ENCODE data around the gene TLE3. TPM values are rescaled to one million over a fixed set of nuclear protein-coding genes. Genes with fewer than 3 reads are reported as not detected.

The TLE3 gene
- polyA plus RNA-seq, 2 of the 4 experiments (the other 2 are of a cell fraction) = 4.6 to 5.3 TPM

DNA sequence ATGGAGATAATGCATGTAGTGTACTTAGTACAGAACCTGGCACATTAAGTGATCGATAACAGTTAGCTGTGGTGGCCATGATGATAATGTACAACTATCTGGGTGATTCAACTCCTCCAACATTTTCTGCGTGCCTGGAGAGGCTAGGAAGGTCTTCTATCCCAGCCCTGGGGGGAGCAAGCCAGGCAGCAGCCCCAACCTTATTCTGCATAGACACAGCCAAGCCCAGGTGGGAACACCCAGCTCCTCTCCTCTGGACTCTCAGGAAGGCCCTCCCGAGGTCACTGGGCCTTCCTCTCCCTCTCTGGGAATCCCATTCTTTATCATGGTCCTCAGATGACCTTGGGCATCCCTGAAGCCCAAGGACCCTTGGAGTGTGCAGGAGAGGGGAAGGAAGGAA, 5.1 kb upstream of the TLE3 start:
- FAIRE-seq = no peak
- ChIA-PET CTCF (interaction anchor here (1.1 to 8.6 kb wide), 7 partner anchors 9 to 482 kb away, joined by 4 to 59 read pairs (median 6); no protein-coding TSS in a partner anchor), POLR2A (no interaction called here)
- WGBS (ENCODE audit: missing lambda C conversion rate) = 79% methylated on average over 3 of the region's 3 CpGs
- TF ChIP-seq KDM5A (IDR thresholded peaks at IDR 0.05) (no peak), ZSCAN20 (CRISPR knock-in tag; IDR thresholded peaks at IDR 0.05) (no peak), FOSB (CRISPR knock-in tag; IDR thresholded peaks at IDR 0.05) (no peak), POLR2A (IDR thresholded peaks at IDR 0.05; ENCODE audit: low read length) (no peak), RARB (CRISPR knock-in tag; IDR thresholded peaks at IDR 0.05) (no peak), HEYL (CRISPR knock-in tag; IDR thresholded peaks at IDR 0.05) (no peak), RCOR1 (IDR thresholded peaks at IDR 0.05; ENCODE audit: low read depth, low read length) (no peak), CBX8 (IDR thresholded peaks at IDR 0.05) (no peak), ZC3H11A (IDR thresholded peaks at IDR 0.05) (no peak), CHD2 (IDR thresholded peaks at IDR 0.05; ENCODE audit: low read length, partially characterized antibody) (no peak)
- TF ChIP-seq, protein P1, sequence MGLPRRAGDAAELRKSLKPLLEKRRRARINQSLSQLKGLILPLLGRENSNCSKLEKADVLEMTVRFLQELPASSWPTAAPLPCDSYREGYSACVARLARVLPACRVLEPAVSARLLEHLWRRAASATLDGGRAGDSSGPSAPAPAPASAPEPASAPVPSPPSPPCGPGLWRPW (IDR thresholded peaks at IDR 0.05) = no peak
- TF ChIP-seq, protein P2, sequence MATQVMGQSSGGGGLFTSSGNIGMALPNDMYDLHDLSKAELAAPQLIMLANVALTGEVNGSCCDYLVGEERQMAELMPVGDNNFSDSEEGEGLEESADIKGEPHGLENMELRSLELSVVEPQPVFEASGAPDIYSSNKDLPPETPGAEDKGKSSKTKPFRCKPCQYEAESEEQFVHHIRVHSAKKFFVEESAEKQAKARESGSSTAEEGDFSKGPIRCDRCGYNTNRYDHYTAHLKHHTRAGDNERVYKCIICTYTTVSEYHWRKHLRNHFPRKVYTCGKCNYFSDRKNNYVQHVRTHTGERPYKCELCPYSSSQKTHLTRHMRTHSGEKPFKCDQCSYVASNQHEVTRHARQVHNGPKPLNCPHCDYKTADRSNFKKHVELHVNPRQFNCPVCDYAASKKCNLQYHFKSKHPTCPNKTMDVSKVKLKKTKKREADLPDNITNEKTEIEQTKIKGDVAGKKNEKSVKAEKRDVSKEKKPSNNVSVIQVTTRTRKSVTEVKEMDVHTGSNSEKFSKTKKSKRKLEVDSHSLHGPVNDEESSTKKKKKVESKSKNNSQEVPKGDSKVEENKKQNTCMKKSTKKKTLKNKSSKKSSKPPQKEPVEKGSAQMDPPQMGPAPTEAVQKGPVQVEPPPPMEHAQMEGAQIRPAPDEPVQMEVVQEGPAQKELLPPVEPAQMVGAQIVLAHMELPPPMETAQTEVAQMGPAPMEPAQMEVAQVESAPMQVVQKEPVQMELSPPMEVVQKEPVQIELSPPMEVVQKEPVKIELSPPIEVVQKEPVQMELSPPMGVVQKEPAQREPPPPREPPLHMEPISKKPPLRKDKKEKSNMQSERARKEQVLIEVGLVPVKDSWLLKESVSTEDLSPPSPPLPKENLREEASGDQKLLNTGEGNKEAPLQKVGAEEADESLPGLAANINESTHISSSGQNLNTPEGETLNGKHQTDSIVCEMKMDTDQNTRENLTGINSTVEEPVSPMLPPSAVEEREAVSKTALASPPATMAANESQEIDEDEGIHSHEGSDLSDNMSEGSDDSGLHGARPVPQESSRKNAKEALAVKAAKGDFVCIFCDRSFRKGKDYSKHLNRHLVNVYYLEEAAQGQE (IDR thresholded peaks at IDR 0.05) = no peak
- no peak overlapping the region for H3K27ac ChIP-seq
- H3K4me2 ChIP-seq = no peak overlapping the region
- peaks cover 35% of the 10 kb centered on the region for H3K4me1 ChIP-seq
- no peak for DNase-seq (ENCODE audit: low read depth in 1 of 2, low spot score in 1 of 2)
- no peak for ATAC-seq
- no peak overlapping the region for H3K4me3 ChIP-seq
- H3K9me3 ChIP-seq = no peaks in the 10 kb centered on the region

DNA sequence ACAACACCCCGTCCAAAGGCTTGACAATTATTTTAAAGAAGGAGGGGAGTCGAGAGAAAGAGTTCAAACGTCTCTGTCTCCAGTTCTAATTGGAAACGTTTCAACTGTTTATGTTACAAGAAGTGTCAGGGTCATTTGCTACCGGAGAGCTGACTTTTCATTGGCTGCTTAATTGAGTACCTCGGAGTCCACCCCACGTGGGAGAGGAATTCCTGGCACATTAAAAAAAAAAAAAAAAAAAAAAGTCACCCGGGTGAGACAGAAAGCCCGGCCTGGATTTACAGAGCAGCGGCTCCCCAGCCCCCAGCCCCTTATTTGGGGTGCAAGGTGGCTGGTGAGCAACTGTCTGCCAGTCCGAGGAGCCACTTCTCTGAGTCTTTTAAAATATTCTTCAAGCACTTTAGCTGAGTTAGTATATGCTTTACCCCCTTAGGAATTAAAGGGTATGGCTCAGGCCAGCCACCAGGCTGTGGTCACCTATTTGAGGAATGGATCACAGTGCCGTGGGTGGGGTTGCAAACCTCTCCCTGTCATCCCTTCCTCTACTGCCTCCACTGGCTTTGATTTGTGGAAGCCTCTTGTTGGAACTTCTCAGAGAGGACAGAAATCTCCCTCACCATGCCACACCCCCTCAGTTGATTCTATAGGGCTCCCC, 3.9 kb upstream of the TLE3 start:
- Histone ChIP-seq H3K4me2 (peak overlapping the region; percentile 99), H3K27ac (peak overlapping the region; percentile 52 to 77; a peak in 5 of 6 replicates), H3K4me3 (peak overlapping the region; percentile 31; the same call in 1 of the 3 replicates), H3K4me1 (peaks cover 35% of the 10 kb centered on the region), H3K9me3 (no peaks in the 10 kb centered on the region)
- 7% methylated on average over 12 of the region's 12 CpGs for WGBS (ENCODE audit: missing lambda C conversion rate)
- no peak for ATAC-seq
- no peak for FAIRE-seq
- POLR2A ChIA-PET = no interaction called here
- CTCF ChIA-PET = interaction anchor here (0.6 to 8.6 kb wide), 11 partner anchors 8 to 525 kb away, joined by 3 to 59 read pairs (median 4); no protein-coding TSS in a partner anchor
- DNase-seq (ENCODE audit: low read depth in 1 of 2, low spot score in 1 of 2) = peak; percentile 84 to 87
- TF ChIP-seq KDM5A (IDR thresholded peaks at IDR 0.05) (no peak), GATA3 (IDR thresholded peaks at IDR 0.05; ENCODE audit: borderline replicate concordance) (peak; percentile 33; the same call in 1 of the 2 replicates), SMC3 (IDR thresholded peaks at IDR 0.05) (0 out of 3 replicates have a peak, but pooled peaks have one; percentile 6), HOXB13 (CRISPR knock-in tag; IDR thresholded peaks at IDR 0.05; ENCODE audit: low read depth) (no peak)
- TF ChIP-seq, protein P3, sequence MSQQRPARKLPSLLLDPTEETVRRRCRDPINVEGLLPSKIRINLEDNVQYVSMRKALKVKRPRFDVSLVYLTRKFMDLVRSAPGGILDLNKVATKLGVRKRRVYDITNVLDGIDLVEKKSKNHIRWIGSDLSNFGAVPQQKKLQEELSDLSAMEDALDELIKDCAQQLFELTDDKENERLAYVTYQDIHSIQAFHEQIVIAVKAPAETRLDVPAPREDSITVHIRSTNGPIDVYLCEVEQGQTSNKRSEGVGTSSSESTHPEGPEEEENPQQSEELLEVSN (IDR thresholded peaks at IDR 0.05; ENCODE audit: borderline replicate concordance, low read depth) = peak; percentile 58; the same call in 1 of the 2 replicates
- TF ChIP-seq, protein P4, sequence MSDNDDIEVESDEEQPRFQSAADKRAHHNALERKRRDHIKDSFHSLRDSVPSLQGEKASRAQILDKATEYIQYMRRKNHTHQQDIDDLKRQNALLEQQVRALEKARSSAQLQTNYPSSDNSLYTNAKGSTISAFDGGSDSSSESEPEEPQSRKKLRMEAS (IDR thresholded peaks at IDR 0.05) = peak; percentile 76; the same call in 1 of the 2 replicates
- TF ChIP-seq, protein P5, sequence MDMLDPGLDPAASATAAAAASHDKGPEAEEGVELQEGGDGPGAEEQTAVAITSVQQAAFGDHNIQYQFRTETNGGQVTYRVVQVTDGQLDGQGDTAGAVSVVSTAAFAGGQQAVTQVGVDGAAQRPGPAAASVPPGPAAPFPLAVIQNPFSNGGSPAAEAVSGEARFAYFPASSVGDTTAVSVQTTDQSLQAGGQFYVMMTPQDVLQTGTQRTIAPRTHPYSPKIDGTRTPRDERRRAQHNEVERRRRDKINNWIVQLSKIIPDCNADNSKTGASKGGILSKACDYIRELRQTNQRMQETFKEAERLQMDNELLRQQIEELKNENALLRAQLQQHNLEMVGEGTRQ (IDR thresholded peaks at IDR 0.05) = peak; percentile 47; the same call in 1 of the 2 replicates

Data from A549 (cell line).